GM18502 (cell line): ENCODE results near the gene REV3L.
"Not testable (repeated sequence)": the region's sequence is repeated elsewhere in the genome, so short reads cannot be mapped to it uniquely, and the experiment has no call there.

ENCODE experiments used
- ATAC-seq: cut with Tn5 transposase; IDR thresholded peaks from one replicate; pipeline ENCODE4 v1.9.1; 2021; ENCODE audit warnings: mild to moderate bottlenecking; ENCODE audit not compliant: unreplicated experiment, poor library complexity

The REV3L gene

GRCh38 chr6:111326563-111326962 is 156.5 kb downstream of the REV3L start:
- ATAC-seq, result no peak

- ATAC-seq, result no peak
Observed at GRCh38 chr6:111322145-111322544, 160.9 kb downstream of the REV3L start.

GRCh38 chr6:111307950-111308349 is 175.1 kb downstream of the REV3L start:
- not testable (repeated sequence) for ATAC-seq

DNA sequence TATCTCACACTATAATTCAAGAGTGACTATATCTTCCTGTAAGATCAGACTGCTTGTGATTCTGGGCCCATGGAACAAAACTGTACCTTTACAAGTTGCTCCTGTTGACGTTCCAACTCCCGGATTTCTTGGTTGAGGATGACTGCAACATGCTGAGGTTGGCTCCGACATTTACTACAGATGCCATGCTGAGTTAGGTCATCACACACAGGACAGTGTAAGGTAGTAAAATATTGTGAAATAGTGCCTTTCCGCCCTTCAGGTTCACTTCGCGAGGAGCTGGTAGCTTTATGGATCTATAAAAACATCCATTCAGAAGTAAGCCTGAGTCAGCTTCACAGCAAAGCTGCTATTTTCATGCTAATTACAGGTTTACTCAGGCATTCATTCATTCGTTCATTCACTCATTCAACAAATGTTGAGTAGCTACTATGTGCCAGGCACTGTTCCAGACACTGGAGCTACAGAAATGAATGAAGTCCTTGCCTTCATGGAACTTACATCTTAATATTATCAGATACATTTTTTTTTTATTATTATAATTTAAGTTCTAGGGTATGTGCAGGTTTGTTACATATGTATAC is 175.7 kb downstream of the REV3L start:
- no peak for ATAC-seq

DNA sequence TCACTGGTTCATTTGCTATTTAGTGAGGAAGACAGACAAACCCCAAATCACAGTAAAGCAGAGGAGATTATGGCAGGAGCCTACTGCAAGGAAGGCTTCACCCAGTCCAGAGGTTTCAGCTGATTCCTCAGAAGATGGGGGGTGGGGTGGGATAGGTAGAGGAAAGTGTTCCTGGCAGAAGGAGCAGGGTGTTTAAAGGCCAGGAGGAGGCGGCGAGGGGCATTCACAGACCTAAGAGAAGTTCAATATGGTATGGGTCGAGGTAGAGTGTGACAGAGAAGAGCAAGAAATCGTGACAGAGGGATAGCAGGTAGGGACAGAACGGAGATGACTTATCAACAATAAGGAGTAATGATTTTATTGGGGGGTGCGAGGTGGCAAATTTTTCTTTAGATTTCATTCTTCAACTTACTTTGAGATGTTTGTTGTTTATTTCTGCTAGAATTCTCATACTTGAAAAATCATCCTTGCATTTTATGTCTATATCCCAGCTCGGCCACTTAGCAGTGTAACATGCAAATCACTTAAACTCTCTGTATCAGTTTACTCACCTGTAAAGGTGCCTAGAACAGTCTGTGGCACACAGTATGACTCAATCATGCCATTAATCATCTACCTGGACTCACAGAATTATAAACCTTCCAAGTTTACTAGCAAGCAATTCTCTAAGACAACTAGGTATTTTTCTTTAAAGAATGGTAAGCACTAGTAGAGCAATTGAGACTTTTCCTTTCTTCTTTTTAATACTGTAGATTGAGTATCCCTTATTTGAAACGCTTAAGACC is 176.7 kb downstream of the REV3L start:
- no peak for ATAC-seq

GRCh38 chr6:111301946-111302345 is 181.1 kb downstream of the REV3L start:
- ATAC-seq, result peak; percentile 77

GRCh38 chr6:111300938-111301800 is 181.8 kb downstream of the REV3L start:
- ATAC-seq, result peak; percentile 54

GRCh38 chr6:111297776-111298175 is 185.2 kb downstream of the REV3L start:
- ATAC-seq, result no peak

DNA sequence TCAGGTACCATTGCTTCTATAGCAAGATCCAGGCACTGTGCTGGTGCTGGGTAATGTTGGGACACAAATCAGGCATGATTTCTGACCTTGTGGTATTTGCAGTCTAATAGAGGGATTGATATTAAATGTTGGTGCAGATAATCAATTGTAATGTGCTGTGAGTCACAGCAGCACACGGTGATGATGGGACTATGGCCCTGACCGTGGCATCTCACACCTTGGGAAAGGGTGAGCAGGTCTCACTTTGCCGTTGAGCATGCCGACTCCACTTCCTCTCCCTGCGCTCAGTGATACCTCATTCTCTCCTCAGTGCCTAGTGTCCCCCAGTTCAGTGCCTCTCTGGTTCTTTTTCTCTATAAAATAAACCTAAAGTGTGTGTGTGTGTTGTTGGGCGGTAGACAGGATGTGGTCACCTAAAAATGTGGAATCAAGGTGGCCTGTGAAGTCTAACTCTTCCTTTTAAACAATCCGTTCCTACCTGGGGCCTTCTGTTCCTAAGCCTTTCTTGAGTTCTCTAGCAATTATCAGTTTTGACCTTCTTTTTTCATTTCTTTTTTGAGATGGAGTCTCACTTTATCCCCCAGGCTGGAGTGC is 188.5 kb downstream of the REV3L start:
- no peak for ATAC-seq

DNA sequence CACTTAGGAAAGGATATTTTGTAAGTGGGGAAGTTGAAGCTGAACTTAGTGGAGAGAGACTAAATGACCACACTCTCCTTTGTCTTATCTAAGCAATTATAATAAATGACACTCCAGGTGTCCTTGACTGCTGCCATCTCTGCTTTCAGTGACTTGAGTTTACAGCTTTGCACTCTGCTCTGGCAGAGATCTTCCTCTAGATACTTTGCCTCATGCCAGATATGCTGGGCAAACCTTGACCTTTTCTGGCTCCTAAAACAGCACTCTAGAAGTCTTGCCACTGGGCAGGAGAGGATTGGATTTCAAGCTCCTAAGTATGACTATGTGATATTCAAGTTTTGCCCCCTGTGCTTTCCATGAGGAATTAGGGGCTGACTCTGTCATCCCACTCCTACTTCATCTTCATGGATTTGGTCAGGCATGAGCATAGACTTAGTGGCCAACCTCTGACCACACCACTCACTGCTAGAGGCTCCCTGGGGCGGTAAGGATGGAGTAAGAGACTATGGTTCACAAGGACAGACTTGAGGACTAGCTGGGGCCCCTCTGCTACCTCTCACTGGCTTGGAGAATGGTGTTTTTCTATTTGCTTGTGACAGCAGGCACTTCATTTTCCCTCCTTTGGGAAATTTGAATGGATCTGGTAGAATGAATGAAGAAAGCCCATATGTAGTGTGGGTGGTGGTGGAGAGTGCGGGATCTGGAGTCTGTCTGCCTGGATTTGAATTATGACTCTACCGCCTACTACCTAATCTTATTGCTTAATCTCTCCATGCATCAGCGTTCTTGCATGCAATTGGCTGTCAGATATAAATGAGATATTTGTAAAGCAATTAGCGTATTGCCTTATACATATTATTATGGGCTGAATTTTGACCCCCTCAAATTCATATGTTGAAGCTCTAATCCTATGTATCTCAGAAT is 191.4 kb downstream of the REV3L start:
- peak; percentile 14 for ATAC-seq

DNA sequence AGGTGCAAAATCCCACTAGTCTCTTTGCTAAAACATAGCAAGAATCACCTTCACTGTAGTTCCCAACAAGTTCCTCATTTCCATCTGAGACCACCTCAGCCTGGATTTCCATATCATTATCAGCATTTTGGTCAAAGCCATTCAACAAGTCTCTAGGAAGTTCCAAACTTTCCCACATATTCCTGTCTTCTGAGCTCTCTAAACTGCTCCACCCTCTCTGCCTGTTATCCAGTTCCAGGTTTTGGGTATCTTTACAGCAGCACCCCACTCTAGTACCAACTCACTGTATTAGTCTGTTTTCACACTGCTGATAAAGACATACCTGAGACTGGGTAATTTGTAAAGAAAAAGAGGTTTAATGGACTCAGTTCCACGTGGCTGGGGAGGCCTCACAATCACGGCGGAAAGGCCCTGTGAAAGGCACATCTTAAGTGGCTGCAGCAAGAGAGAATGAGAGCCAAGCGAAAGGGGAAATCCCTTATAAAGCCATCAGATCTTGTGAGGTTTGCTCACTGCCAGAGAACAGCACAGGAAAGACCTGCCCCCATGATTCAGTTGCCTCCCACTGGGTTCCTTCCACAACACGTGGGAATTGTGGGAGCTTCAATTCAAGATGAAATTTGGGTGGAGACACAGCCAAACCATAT is 192.2 kb downstream of the REV3L start:
- ATAC-seq, result peak; percentile 93

DNA sequence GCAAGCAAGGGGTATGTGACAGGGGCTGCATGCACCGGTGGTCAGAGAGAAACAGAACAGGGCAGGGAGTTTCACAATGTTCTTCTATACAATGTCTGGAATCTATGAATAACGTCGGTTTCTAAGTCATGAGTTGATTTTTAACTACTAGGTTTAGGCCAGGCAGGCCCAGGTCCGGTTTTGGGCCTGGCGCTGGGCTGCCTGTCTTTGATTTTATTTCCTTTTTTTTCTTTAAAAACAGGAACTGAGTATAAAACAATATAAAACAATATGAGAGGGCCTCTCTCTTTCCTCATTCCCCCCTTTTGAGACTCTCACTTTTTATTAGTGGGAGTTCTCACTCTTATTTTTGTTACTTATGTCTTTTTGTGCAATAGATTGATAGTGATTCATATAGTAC is 198.7 kb downstream of the REV3L start:
- ATAC-seq, result not testable (repeated sequence)

DNA sequence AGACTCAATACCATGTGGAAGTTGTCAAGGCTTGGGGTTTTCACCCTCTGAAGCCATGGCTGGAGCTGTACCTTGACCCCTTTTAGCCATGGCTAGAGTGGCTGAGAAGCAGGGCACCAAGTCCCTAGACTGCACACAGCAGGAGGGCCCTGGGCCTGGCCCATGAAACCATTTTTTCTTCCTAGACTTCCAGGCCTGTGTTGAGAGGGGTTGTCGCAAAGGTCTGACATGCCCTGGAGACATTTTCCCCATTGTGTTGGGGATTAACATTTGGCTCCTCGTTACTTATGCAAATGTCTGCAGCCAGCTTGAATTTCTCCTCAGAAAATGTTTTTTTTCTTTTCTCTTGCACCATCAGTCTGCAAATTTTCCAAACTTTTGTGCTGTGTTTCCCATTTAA is 199.3 kb downstream of the REV3L start:
- ATAC-seq, result no peak

DNA sequence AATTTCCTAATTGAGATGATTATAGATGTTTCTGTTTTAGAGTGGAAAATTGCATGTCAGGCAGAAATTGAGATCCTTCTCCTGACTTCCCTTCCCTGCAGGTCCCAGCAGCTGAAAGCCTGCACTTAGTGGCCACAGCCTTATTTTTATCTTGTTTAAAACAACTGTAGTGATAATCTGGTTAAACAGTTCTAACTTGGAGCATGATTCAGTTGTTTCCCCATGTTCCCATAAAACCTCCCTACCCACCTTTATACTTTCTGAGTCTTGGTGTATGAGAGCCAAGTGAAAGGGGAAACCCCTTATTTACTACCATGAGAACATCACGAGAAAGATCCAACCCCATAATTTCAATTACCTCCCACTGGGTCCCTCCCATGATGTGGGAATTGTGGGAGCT is 200.5 kb downstream of the REV3L start:
- ATAC-seq, result no peak

GRCh38 chr6:111280445-111280955 is 202.5 kb downstream of the REV3L start:
- ATAC-seq, result no peak

DNA sequence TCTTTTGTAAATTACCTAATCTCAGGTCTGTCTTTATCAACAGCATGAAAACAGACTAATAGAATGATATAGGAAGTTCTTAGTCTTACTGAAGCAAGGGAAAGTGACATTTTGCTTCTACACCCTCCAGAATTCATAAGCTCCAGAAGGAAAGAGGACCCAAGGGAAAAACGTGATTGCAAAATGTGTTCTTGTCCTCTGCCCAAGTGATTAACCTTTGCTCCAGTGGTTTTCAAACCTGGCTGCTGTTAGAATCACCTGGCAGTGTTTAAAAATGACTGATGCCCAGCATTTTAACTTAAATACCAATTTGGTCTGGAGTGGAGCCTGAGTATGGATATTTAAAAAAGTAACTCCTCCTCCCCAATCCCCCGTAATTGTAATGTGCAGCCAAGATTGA is 204.3 kb downstream of the REV3L start:
- no peak for ATAC-seq

- ATAC-seq, result no peak
Observed at GRCh38 chr6:111277819-111278218, 205.2 kb downstream of the REV3L start.

- no peak for ATAC-seq
Observed at GRCh38 chr6:111276736-111277135, 206.3 kb downstream of the REV3L start.

GRCh38 chr6:111276335-111276734 is 206.7 kb downstream of the REV3L start:
- ATAC-seq, result no peak
